ENCODE measurements around the gene SUSD6.
A peak's percentile ranks its signal among the peaks of the same experiment; 100 is the strongest.

Gene SUSD6

DNA sequence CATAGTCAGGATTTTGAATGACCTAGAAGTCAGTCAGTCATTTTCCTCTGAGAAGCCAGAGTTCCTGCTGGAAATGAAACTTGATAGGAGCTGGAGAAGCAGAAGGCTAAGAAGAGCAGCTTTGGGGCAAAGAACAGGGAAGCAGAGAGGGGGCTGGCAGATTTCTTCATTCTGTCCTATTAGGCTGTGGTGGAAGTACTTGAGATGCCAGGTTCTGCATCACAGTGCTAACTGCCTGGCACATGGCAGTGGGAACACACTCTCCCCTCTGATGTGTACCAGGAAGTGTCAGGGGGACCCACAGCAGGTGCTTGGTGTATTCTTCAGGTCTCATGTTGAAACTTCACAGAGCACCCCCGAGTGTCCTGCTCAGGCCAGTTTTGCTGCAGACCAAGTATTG, 61.0 kb downstream of the SUSD6 start:
- DNase-seq (ENCODE audit: low read depth, low spot score) = no peak

DNA sequence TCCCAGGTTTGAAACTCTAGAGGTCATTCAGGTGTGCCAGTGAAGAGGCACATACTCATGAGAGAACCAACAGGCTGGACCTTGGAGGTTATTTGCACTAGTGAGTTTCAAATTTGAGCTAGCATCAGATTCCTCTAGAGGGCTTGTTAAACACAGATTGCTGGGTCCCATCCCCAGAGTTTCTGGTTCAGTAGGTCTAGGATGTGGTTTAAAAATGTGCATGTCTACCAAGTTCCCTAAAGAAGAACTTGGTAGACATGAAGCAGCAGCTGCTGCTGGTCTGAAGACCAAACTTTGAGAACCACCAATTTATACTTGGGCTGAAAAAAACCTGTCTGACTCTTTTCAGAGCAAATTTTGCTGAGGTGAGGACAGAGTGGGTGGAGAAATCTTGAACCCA, 61.7 kb downstream of the SUSD6 start:
- DNase-seq (ENCODE audit: low read depth, low spot score) = no peak

DNA sequence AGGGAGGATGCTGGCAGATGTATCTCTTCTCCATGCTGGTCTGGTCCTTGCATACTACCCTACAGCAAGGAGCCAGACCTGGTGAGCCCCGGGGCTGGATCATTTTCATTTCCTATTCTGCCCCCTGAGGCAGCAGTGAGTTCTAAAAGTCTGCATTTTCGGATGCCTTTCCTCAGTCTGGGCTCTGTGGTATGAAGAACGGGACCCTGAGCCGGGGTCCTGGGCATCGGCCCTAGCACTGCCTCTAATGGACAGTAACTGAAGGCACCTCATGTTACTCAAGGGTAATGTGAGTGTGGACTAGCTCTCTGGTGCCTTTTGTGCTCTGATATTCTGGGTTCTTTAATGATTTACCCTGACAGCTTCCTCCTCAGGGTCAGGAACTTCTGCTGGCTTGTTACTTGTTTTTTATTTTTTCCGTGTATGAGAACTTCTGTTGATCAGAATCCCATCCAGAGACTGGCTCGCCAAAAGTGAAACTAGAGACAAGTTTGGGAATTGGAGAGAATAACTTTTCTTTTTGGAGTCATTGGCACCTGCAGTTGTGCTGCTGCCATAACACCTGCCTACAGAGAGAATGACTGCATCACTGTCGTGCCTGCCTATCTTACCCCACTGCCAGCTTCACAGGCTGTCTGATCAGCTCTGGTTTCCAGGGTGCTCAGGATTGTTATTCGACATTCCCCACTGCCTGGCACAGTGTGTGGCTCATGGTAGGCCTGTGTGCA, 62.3 kb downstream of the SUSD6 start:
- no peak for DNase-seq (ENCODE audit: low read depth, low spot score)

DNA sequence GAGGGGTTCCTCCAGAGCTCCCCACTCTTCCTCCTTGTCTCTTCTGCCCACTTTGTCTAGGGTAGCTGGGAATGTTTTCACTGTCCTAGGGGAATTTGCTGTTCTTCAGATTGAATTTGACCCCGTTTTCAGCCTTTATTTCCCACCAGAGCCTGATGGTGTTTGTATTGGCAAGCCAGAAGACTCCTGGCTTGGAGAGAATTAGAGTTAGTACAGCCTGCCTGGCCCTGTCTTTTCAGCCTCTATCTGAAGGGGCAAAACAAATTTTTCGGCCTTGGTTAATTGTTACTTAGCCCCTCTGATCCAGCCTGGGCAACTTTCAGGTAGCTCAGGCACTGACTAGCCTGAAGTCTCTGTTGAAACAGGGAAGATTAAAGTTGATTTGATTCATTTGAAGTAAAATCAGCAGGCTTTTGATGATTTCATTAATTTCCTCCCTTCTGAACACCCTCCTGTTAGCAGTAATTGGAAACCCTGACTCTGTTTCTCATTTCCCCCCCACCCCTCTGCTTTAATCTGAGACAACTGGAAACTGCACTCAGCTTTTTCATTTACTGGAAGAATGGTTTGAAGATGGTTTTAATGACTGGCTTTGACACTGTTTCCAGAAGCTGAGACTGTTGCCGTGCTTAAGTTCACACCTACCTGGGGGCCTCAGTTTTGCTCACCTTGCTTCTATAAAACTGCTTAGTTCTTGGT, 63.3 kb downstream of the SUSD6 start:
- DNase-seq (ENCODE audit: low read depth, low spot score) = no peak

DNA sequence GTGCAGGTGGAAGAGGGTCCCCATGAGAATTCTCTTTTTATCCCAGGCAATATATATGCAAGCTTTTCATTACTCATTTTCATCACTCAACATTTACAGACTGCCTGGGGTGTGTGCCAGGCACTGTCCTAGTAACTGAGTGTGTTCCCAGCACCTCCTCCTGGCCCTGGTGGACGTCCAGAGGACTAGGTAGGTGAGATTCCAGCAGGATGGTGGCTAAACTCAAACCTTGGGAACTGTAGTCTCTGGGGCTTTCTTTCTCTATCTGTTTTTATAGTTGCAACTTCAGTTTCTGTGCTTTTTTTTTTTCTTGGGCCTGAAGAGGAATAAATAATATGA, 63.8 kb downstream of the SUSD6 start:
- no peak for DNase-seq (ENCODE audit: low read depth, low spot score)

DNA sequence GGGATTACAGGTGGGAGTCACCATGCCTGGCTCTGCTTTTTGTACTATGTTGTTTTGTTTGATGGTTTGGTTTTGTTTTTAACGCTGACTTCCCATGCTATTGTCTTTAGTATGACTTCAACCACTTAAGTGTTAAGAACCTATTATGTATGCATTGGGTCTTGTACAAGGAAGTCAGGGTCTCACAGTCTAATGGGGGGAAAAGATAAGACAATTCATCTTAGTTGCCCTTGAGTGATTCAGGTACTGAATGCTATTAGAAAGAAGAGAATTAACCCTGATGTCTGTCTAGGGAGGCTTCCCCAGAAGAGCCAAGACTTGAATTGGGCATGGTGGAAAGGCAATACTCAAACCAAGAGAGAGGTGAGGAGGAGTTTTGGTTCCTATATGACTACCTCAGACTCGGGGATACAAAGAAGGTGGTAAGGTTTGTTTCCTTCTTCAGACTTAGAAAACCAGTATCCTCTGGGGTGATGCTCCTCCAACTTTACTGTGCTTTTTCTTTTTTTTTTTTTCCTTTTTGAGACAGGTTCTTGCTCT, 64.6 kb downstream of the SUSD6 start:
- no peak for DNase-seq (ENCODE audit: low read depth, low spot score)

DNA sequence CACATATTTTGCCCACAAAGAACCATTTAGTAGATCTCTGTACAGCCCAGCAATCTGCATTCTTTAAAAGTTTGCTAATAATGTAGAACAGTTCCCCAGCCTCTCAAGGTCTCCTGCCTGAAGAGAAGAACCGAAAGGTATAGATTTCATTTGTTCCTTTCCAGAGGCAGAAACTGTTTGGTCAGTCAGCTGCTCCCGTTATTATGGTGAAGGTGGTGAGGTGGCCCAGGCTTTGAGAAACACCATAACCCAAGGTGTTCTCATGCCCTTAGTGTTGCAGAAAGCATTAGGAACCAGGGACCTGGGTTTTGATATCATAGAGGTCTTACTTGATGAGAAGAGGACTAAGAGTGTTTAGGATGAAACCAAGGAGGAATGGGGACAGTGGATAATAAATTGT, 65.3 kb downstream of the SUSD6 start:
- no peak for DNase-seq (ENCODE audit: low read depth, low spot score)

DNA sequence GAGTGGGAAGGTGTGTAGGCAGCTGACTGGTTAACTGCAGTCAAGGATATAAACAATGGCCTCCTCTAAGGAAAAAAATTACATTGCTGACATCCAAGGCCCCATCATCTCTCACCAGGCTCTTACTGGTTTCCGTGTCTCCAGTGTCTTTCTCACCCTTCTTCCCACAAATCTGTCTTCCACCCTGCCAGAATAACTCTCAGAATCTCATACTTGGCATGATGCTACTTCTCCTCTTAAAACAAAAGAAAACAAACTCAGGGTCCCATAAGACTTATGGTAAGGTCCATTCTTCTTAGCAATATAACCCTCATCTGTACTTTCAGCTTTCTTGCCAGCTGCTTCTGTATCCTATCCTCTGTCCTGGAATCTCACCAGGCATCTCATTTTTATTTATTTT, 68.9 kb downstream of the SUSD6 start:
- DNase-seq (ENCODE audit: low read depth, low spot score) = no peak

DNA sequence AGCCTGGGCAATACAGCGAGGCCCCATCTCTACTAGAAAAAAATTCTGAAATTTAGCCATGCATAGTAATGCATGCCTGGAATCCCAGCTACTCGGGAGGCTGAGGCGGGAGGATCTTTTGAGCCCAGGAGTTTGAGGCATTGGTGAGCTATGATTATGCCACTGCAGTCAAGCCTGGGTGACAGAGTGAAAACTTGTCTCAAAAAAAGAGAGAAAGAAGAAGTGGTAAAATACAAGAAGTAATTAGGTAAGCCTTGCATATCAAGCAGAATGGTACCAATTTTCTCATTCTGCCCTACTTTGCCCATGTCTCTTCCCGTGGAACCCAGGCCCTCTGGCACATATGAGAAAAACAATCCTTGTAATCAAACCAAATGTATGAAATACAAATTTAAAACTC, 70.7 kb downstream of the SUSD6 start:
- DNase-seq (ENCODE audit: low read depth, low spot score) = no peak

DNA sequence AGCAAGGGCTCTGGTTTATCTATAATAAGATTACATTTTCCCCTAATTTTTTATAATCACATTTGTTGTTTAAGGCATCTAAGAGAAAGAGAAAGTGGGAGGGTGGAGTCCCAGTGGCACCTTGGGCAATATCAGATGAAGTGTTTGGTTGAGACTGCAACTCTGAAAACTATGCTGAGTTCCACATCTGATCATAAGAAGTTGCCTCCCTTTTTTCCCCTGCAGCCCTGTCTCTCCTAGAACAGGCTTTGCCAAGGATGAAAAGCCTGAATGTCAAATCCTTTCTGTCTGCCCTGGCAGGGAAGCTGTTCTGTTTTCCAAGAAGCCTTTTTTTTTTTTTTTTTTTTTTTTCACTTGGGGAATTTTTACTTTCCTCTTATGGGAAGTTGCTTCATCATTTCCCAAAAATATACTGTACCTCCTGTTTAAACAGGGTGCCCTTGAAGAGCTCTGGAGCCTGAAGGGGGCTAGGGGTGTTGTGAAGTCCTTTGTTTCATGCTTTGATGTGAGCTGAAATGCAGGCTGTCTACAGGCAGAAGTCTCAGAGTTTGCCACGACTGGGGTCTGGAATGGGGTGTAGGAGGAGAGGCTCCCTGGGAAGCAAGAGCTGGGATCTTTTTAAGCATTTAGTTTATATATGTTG, 71.3 kb downstream of the SUSD6 start:
- no peak for DNase-seq (ENCODE audit: low read depth, low spot score)

DNA sequence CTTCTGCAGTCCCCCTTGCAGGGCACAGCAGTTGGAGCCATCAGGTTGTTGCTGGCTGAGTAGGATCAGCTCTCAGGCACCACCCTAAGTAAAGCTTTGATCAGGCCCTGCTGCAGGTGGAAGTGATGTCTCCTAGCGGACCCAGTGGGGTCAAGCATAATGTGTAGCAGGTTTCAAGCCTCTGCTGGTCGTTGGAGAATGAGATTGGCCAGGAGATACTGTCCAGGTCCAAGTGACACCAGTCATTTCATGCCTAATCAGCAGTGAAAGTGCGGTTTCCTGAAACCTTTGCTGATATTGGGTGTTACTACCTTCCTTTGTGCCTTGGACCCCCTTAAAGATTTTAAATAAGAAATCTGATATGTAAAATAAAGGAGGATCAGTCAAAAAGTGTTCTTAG, 72.6 kb downstream of the SUSD6 start:
- no peak for DNase-seq (ENCODE audit: low read depth, low spot score)

DNA sequence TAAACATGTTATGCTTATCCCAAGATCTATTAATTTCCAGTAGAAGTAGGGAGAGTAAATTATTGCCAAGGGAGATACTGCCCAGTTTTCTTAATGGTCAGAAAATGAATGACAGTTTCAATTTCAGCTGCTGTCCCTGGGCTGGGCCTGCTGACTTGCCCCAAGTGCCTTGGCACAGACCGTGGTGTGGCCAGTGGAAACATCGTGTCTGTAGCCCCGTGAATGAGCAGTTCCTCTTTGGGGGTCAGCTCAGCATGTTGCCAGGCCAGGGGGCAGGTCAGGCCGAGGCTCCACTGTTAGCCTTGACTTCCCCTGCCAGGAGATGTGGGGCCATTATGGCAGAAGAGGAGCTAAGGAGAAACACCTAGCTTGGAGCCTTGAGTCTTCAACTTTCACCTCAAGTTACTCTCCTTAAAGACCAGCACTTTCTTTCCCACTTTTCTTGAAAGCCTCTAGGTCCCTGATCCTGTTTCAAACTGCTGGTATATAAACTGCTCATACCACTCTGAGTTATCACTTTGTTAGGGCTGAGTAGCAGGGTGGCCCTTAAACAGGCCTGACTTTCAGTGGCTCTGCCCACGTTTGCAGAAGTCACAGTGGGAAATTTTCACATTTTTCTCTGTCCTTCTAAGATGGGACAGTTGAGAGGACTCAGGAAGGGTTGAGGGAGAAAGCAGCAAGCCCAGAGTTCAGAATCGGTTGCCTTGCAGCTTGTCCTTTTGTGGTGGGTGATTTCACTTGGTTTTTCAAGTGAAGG, 73.2 kb downstream of the SUSD6 start:
- DNase-seq (ENCODE audit: low read depth, low spot score) = no peak

DNA sequence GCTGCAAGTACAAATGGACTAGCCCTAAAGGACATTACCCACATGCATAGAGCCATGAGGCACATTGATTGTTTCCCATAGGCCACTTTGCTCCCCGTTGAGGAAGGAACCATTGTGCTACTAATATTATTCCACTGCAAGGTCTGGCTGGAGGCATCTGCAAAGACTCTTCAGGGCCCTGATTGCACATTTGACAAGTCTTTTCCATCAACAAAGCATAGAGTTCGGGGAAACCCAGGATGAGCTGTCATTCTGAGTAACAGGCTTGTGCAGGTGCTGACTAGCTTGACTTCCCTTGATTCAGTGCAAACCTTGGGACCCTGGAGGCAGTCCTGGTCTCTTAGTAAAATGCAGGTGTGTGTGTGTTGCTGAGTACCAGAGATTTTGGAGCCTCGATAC, 73.8 kb downstream of the SUSD6 start:
- DNase-seq (ENCODE audit: low read depth, low spot score) = peak; percentile 55

DNA sequence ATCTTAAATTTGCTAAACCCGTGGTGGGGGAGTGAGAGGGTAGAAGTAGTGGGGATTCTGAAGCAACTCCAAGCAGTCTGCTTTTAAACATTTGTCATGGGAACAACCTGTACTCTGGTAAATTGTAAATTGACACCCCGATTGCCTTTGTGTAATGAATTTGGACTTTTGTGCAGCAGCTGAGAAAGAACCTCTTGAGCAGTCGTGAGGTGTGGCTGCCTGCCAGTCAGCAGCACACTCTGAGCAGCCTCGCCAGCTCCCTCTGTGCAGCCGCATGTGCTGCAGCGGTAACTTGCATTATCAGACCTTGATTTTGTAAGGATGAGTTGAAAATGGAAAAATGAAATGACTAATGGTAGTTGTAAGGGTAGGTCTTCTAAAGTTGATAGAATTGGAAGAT, 74.3 kb downstream of the SUSD6 start:
- no peak for DNase-seq (ENCODE audit: low read depth, low spot score)

DNA sequence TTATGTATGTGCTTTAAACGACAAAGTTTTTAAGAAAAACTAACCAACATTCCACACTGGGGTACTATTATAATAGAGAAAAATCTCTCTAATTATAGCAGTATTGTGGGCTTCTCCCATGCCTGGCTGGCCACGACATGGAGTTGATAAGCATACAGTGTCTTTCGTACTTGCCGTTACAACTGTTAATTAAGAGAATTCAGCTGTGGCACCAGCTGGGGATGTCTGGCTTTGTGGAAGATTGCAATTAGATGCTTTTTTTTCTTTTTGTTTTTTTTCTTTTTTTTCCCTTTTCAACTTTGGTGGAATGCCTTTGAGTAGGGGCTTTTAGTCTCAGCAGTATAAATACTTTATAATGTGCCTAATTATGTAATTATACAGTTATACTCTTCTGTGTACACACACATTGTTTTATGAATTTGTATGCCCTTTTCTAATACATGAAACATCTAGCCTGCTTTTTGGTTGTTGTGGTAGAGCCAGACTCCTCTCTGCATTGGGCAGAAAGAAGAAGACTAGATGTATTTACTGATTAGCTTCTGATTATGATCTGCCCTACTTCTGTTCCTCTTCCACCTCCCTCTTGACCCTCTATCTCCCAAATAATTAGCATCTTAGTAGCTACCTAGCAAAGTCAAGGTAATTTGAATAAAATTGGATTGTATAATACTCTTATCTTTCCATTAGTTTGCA, 76.4 kb downstream of the SUSD6 start:
- DNase-seq (ENCODE audit: low read depth, low spot score) = no peak

DNA sequence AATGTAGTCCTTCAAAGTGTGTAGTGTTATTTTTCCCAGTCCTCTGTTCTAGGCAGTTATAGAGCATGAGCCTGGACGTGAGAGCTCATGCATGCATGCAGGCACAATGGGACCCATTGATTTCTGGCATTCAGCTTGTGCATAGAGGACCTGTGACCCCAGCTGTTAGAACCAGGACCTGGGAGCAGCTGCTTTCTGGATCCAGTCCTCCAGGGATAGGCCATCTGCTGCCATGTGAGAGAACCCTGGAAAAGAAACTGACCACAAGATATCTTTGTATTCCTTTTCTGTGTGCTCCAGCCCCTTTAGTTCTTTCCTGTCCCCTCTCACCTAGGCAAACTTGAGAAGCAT, 76.9 kb downstream of the SUSD6 start:
- DNase-seq (ENCODE audit: low read depth, low spot score) = no peak

DNA sequence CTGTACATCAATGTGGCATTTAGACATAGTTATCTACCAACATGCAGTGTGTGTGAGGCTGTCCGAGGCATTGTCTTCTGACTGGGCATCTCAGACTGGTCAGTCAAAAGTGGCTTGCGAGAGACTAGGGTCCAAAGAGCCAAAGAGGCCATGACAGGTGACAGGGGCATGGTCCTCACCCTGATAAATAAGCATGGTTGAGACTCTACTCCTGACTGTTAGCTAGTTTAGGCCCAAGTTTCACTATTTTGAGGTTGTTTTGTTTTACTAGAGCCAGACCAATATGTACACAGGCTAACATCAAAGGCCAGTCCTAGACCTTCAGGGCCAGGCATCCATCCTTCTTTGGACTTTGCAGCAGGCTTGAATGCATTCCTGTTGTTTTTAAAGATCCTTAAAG, 78.6 kb downstream of the SUSD6 start:
- no peak for DNase-seq (ENCODE audit: low read depth, low spot score)

DNA sequence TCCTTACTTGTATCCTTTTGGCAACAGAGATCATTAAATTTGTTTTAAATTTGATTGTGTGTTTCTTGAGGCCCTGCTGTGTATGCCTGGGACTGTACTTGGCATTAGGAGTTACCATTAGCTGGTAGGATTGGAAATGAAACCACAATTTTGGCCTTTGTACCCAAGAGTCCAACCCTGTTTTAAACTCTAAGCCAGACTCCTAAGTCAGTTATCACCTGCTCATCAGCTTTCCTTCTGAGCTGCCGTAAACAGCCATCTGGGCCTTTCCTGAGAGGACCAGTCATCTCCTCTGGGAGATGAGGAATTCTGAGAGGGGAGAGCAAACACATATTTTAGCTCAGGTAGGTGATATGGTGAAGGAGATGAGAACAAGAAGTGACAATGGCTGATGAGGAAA, 81.2 kb downstream of the SUSD6 start:
- DNase-seq (ENCODE audit: low read depth, low spot score) = no peak

DNA sequence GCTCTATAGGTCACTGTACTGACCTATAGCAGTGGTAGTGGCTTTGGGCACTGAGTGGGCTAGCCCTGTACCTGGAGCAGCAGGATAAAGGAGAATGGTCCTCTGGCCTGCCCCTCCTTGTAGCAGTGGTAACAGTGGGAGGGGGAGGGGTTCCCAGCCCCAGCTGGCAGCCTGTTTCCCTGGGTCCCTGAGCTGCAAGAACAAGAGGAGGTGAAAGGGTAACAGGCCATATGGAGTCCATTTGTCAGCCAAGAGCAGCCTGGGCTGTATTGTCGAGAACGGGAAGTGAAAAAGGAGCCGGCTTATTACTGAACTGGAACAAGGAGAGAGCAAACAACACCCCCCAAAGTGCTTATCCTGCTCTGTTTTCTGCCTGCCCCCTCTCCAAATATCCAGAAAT, 81.7 kb downstream of the SUSD6 start:
- no peak for DNase-seq (ENCODE audit: low read depth, low spot score)

DNA sequence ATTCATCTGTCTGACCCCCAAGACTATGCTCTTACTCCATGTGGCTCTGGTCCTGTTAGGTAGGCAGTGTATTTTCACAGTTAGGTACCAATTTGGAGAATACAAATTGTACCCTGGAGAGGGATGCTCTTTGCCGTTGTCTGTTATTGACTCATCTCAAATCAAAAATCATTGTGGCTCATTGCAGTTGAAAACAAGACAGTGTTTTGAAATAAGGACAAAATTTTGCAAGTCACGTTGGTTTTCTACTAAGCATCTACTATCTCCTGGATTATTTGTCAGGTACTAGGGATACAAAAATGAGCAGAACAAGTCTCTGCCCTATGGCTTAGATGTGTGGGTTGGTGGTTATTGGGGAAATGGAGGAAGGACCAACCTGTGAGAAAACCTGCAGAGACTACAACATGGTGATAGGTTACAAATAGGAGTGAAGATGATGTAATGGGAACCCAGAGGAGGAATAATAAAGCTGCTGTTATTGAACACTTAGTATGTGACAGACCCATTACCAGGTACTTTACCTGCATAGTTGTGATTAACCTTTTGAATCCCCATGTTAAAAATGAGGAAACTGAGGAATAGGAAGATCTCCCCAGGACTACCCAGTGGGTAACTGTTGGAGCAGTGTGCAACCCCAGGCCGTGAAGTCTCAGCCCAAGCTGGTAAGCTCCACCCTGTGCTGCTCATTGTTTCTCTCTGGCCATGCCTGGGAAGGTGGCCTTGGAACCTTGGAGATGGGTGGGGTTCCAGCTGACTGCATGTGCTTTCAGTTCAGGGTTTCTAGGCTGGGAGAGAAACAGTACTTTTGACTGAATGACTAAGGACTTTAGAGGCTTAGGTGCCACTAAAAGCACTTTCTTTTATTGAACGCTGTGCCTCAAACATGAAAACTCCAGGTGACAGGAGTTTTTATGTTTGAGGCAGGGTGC, 82.7 kb downstream of the SUSD6 start:
- DNase-seq (ENCODE audit: low read depth, low spot score) = no peak

All from activated CD4-positive, CD25-positive, alpha-beta regulatory T cell treated with anti-CD3 and anti-CD28 coated beads, Interleukin-2, amount 50 U/mL, for 16 hours (primary cell).